ENCODE data around the gene WDR82.

- TF ChIP-seq CTCF (IDR thresholded peaks at IDR 0.05 in 2 of 3, conservative IDR thresholded peaks at IDR 0.05 in 1 of 3; ENCODE audit: insufficient read depth in 2 of 3, low read depth in 1 of 3, low read length in 3 of 3): peak; percentile 28 to 45 (median 30); a peak in 4 of 6 replicates
- TF ChIP-seq GABPA (tag; conservative IDR thresholded peaks at IDR 0.05; ENCODE audit: low read depth): 0 out of 2 replicates have a peak, but pooled peaks have one; percentile 29
- TF ChIP-seq MAFK (IDR thresholded peaks at IDR 0.05; ENCODE audit: low read length): no peak
- no peak for TF ChIP-seq ZNF785 (CRISPR knock-in tag; IDR thresholded peaks at IDR 0.05)
- TF ChIP-seq CEBPZ (IDR thresholded peaks at IDR 0.05; ENCODE audit: borderline replicate concordance, low read depth, low read length): no peak
- peak; percentile 15; the same call in 1 of the 2 replicates for TF ChIP-seq JUND (IDR thresholded peaks at IDR 0.05; ENCODE audit: borderline replicate concordance, low read depth, low read length)
- no peak for TF ChIP-seq JUND (tag; IDR thresholded peaks at IDR 0.05; ENCODE audit: borderline replicate concordance, low read depth, low read length)
- TF ChIP-seq ZNF263 (CRISPR knock-in tag; IDR thresholded peaks at IDR 0.05; ENCODE audit: borderline replicate concordance): no peak
- no peak for TF ChIP-seq ILF3 (IDR thresholded peaks at IDR 0.05; ENCODE audit: borderline replicate concordance)
- TF ChIP-seq ZKSCAN1 (IDR thresholded peaks at IDR 0.05; ENCODE audit: low read depth, low read length): no peak
- TF ChIP-seq HEY1 (CRISPR knock-in tag; IDR thresholded peaks at IDR 0.05; ENCODE audit: borderline replicate concordance): no peak
- no peak for TF ChIP-seq ZNF274 (IDR thresholded peaks at IDR 0.05; ENCODE audit: borderline replicate concordance, low read depth, low read length)
Measured at GRCh38 chr3:52238761-52239701, 39.4 kb downstream of the WDR82 start, which contains the start of gene TWF2.
